Inflammatory macrophage (primary cell): Measurements from ENCODE around the gene ITGA4.
A peak's percentile ranks its signal among the peaks of the same experiment; 100 is the strongest.
"Not testable (repeated sequence)": the region's sequence is repeated elsewhere in the genome, so short reads cannot be mapped to it uniquely, and the experiment has no call there.

Experiments used
- DNase-seq, 2 donors: peaks; one replicate each; pipeline ENCODE4 v3.0.0-alpha.2; 2020 to 2022
- total RNA-seq, 18 experiments: gene quantifications; one replicate each; lab custom pipeline; 2026; ENCODE audit warnings: mixed read lengths in 6 of 18, inconsistent platforms in 2 of 18; lab: John Stamatoyannopoulos, UW

ITGA4 gene
- 13.8 to 102 (median 36.1) reads per million in 18 experiments for total RNA-seq

GRCh38 chr2:181457121-181457740 lies at the start of gene ITGA4:
Gene ITGA4, plus strand, starts transcription at chr2:181457386. Its CDS starts 269 bp downstream, at chr2:181457655.
- DNase-seq: peak; percentile 74 to 78

- no peak for DNase-seq
Measured at GRCh38 chr2:181408861-181409260, 48.3 kb upstream of the ITGA4 start.

GRCh38 chr2:181411105-181411849 lies 45.9 kb upstream of the ITGA4 start:
- DNase-seq: no peak

GRCh38 chr2:181419129-181419855 lies 37.9 kb upstream of the ITGA4 start:
- DNase-seq: peak in 1 of 2 donors; percentile 72

- DNase-seq: peak in 1 of 2 donors; percentile 16
Measured at GRCh38 chr2:181420259-181421130, 36.7 kb upstream of the ITGA4 start.

GRCh38 chr2:181421131-181421458 lies 36.1 kb upstream of the ITGA4 start:
- no peak for DNase-seq

GRCh38 chr2:181421464-181421863 lies 35.7 kb upstream of the ITGA4 start:
- no peak for DNase-seq

GRCh38 chr2:181426672-181427071 lies 30.5 kb upstream of the ITGA4 start:
- no peak for DNase-seq

- peak; percentile 54 to 66 for DNase-seq
Measured at GRCh38 chr2:181430406-181431118, 26.6 kb upstream of the ITGA4 start.

GRCh38 chr2:181431674-181432073 lies 25.5 kb upstream of the ITGA4 start:
- DNase-seq: no peak

- DNase-seq: no peak
Measured at GRCh38 chr2:181438261-181438660, 18.9 kb upstream of the ITGA4 start.

- DNase-seq: no peak
Measured at GRCh38 chr2:181440344-181440743, 16.8 kb upstream of the ITGA4 start.

- DNase-seq: no peak
Measured at GRCh38 chr2:181440919-181441318, 16.3 kb upstream of the ITGA4 start.

GRCh38 chr2:181441670-181442069 lies 15.5 kb upstream of the ITGA4 start:
- DNase-seq: no peak

GRCh38 chr2:181444654-181445053 lies 12.5 kb upstream of the ITGA4 start:
- DNase-seq: no peak

GRCh38 chr2:181446985-181447384 lies 10.2 kb upstream of the ITGA4 start:
- DNase-seq: no peak

GRCh38 chr2:181449278-181449677 lies 7.9 kb upstream of the ITGA4 start:
- DNase-seq: not testable (repeated sequence)

- DNase-seq: no peak
Measured at GRCh38 chr2:181454686-181455450, 2.3 kb upstream of the ITGA4 start.

GRCh38 chr2:181456660-181457120 lies 496 bp upstream of the ITGA4 start:
- peak; percentile 73 to 76 for DNase-seq

GRCh38 chr2:181457741-181458425 lies 697 bp downstream of the ITGA4 start:
- peak; percentile 61 for DNase-seq
